ENCODE measurements around the gene MYPN.

DNA sequence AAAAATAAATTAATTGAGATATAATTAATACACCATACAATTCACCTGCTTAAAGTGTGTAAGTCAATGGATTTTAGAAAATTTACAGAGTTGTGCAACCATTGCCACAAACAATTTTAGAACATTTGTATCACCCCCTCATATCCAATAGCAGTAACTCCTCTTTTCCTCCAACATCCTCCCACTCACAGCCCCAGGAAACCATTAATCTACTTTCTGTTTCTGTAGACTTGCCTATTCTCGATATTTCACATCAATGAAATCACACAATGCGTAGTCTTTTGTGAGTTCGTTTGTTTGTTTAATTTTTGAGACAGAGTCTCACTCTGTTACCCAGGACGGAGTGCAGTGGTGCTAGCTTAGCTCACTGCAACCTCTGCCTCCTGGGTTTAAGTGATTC, 20.5 kb upstream of the MYPN start:
- TF ChIP-seq, protein P1, sequence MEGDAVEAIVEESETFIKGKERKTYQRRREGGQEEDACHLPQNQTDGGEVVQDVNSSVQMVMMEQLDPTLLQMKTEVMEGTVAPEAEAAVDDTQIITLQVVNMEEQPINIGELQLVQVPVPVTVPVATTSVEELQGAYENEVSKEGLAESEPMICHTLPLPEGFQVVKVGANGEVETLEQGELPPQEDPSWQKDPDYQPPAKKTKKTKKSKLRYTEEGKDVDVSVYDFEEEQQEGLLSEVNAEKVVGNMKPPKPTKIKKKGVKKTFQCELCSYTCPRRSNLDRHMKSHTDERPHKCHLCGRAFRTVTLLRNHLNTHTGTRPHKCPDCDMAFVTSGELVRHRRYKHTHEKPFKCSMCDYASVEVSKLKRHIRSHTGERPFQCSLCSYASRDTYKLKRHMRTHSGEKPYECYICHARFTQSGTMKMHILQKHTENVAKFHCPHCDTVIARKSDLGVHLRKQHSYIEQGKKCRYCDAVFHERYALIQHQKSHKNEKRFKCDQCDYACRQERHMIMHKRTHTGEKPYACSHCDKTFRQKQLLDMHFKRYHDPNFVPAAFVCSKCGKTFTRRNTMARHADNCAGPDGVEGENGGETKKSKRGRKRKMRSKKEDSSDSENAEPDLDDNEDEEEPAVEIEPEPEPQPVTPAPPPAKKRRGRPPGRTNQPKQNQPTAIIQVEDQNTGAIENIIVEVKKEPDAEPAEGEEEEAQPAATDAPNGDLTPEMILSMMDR (IDR thresholded peaks at IDR 0.05) = no peak
- TF ChIP-seq POLR2A (IDR thresholded peaks at IDR 0.05) = no peak
- TF ChIP-seq POLR2AphosphoS5 (IDR thresholded peaks at IDR 0.05) = no peak
